Activated CD8-positive, alpha-beta memory T cell treated with anti-CD3 and anti-CD28 coated beads, Interleukin-2, amount 50 U/mL, for 48 hours (primary cell): ENCODE results near the gene SFXN2.
"Not testable (repeated sequence)": the region's sequence is repeated elsewhere in the genome, so short reads cannot be mapped to it uniquely, and the experiment has no call there.

Source experiments
- DNase-seq: peaks from one replicate; pipeline ENCODE4 v3.0.0-alpha.2; 2020

Gene SFXN2

DNA sequence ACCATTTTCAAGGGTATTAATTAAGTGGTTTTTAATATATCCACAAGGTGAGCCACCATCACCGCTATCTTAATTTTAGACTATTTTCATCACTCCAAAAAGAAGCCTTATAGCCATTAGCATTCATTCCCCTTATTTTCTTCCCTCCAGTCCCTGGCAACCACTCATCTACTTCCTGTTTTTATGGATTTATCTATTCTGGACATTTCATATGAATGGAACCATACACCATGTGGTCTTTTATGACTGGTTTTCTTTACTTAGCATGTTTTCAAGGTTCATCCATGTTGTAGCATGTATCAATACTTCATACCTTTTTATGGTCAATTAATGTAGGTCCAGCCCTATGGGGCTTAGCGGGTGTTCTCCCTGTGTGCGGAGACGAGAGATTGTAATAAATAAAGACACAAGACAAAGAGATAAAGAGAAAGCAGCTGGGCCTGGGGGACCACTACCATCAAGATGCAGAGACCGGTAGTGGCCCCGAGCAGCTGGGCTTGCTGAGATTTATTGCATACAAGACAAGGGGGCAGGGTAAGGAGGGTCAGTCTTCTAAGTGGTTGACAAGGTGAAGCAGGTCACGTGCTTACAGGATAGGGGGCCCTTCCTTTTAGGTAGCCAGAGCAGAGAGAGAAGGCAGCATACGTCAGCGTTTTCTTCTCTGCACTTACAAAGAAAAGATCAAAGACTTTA is 44.0 kb downstream of the SFXN2 start:
- DNase-seq, result no peak

DNA sequence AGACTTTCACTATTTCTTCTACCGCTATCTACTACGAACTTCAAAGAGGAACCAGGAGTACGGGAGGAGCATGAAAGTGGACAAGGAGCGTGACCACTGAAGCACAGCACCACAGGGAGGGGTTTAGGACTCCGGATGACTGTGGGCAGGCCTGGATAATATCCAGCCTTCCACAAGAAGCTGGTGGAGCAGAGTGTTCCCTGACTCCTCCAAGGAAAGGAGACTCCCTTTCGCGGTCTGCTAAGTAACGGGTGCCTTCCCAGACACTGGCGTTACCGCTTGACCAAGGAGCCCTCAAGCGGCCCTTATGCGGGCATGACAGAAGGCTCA is 44.5 kb downstream of the SFXN2 start:
- DNase-seq, result not testable (repeated sequence)

DNA sequence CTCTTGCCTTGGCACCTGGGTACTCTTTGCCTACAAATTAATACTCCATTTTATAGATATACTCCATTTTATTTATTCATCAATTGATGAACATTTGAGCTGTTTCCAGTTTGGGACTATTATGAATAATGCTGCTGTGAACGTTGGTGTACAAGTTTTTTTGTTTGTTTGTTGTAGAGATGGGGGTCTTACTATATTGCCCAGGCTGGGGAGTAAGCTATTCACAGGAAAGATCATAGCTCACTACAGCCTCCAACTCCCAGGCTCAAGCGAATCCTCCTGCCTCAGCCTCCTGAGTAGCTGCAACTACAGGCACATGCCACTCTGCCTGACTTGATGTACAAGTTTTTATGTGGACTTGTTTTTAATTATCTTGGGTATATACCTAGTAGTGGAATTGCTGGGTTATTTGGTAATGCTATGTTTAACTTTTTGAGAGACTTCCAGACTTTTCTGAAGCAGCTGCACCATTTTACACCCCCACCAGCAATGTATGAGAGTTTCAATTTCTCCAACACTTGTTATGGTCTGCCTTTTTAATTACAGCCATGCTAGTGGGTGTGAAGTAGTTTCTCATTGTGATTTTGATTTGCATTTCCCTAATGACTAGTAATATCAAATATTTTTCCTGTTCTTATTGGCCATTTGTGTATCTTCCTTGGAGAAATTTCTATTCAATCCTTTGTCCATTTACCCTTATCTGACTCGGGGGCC is 45.2 kb downstream of the SFXN2 start:
- no peak for DNase-seq

DNA sequence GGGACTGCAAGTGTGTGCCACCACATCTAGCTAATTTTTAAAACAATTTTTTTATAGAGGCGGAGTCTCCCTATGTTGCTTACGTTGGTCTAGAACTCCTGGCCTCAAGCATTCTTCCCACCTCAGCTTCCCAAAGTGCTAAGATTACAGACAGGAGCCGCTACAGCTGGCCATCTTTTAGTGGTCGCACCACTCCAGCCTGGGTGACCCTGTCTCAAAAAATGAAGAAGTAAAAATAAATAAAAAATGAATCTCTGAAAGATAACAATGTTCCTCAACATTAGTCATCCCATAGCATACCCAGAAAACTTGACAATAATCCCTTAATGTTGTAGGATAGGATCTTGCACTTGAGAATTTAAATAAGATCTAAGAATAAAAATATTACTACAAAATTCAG is 47.5 kb downstream of the SFXN2 start:
- DNase-seq, result no peak

DNA sequence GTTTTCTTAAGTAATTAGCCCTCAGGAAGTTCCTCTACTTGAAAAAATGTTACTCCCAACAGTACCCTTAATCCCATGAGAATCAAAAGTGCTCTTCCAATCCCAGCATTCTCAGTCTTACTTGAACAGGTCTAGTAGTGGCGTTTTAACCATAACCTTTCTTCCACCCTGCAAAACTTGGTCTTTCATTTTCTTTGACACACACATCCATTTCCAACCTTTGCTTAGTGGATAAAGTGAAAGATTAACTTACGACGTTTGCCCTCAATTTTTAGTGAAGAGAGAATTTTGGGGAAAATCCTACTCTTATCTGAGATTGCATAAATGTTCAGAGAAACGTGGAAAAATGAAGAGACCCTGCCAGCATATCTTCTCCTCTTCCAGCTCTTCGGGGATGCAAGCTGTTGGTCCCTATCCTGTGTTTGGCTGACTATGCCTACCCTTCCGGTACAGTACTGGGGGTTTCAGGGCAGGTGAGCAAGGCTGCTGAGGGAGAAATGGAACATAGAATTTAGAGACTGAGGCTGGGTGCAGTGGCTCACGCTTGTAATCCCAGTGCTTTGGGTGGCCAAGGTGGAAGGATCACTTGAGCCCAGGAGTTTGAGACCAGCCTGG is 48.1 kb downstream of the SFXN2 start:
- no peak for DNase-seq

DNA sequence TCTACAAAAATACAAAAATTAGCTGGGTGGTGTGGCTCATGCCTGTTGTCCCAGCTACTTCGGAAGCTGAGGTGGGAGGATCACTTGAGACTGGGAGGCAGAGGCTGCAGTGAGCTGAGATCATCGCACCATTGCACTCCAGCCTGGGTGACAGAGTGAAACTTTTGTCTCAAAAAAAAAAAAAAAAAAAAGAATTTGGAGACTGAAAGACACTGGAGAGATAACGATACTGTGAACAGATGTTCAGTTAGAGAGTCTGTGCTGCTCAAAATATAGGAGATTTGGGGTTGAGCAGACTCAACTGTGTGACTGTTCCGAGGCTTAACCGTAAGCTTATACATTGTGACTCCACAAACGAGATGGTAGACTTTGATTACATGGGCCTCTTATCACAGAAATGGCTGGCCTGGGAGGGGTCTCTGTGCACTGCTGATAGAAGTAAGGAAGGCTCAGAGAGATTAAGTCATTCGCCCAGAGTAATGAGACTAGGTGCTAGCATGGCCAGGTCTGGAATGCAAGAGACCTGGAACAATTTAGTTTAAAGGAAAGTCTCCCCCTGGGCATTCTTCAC is 48.7 kb downstream of the SFXN2 start:
- no peak for DNase-seq

DNA sequence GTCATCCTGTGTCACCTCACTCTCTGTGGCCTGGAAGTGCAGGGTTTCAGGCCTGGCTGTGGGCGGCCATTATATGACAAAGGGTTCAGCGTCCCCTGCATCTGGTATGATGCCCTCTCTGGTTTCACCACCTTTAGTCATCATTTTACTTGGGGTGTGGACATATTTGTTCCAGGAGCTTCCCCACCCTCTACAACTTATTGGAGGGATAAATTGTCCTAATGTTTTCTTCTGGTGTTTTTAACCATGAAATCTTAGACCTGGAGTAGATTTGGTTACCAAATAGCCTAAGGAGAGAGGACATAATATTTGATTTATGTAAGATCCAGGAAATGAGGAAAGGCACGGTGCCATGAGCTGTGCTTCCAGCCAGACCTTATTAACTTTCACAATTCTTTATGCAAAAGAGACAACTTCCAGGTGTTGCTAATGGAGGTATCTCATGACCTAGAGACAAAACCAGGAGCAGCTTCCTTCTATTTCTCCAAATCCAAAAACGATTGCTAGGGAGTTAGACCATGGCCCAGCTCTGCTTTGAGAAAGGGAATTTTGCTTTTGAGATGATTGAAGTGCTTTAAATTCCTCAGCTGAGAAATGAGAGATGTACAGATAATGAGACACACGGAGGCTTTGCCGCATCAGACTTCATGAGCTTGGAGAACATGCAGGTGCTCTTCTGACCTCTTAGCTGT is 50.2 kb downstream of the SFXN2 start:
- no peak for DNase-seq

DNA sequence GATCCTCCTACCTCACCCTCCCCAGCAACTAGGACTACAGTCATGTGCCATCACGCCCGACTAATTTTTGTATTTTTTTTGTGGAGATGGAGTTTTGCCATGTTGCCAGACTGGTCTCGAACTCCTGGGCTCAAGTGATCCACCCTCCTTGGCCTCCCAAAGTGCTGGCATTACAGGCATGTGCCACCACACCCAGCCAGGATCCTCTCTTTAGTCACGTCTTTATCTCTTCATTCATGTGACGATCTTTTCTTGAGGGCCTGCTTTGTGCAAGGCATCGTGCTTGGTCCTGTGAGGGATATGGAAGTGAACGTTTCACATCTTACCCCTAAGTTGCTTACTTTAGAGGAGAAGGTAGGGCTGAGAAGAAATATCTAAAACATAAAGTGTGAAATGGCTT is 50.9 kb downstream of the SFXN2 start:
- no peak for DNase-seq

DNA sequence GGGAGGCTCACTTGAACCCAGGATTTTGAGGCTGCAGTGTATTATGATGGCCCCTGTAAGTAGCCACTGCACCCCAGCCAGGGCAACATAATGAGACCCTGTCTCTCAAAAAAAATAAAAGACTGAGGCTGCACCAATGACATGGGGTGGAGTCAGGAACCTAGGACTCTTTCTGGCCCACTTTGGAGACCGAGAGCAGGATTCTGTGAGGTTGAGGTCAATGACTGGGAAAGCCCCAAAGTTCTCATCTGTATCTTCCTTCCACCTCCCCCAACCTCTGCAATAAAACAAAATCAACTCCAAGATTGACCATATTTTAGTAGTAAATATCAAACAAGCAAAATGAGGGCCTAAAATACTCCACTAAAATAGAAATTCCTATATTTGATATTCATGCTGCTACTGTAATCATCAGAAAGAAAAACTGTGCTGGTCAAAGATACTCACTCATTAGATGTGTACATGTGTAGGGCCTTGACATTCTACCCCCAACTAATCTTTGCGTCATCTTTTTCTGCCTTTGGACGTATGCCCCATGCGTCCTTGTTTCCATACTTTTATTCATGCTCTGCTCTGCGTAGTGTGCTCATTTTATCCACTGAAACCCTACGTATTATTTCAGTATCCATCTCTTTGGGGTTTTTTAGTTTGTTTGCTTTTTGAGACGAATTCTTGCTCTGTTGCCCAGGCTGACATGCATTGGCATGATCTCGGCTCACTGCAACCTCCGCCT is 53.2 kb downstream of the SFXN2 start:
- DNase-seq, result no peak

DNA sequence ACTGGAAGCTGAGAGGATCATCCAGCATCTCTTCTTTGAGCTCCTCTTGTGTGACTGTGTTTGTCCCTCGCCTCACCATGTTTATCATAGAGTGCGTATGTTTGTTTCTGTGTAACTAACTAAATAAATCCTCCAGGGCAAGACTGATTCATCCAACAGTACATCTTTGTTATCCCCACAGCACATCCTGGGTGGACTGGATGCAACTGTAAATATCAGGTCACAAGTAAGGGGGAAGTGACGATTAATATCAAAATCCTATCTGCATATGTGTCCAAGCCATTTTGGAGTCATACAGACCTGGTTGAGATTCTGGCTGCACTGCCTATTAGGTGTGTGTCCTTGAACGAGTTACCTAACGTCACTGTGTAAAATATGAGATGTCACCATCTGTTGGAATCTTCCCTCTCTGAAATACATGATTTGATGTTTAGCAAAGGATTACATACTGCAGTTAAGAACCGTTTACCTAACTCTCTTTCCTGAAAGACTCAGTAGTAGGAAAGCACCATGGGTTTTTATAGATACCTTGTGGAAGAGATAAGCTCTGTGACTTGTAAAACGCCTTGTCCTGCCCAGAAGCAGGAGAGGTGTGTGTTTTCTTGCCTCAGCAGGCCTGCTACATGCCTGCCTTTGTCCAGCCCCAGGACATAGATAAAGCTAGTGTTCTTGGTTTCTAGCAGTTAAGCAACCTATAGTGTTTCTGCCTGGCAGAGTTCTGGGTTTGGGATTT is 55.1 kb downstream of the SFXN2 start:
- no peak for DNase-seq

DNA sequence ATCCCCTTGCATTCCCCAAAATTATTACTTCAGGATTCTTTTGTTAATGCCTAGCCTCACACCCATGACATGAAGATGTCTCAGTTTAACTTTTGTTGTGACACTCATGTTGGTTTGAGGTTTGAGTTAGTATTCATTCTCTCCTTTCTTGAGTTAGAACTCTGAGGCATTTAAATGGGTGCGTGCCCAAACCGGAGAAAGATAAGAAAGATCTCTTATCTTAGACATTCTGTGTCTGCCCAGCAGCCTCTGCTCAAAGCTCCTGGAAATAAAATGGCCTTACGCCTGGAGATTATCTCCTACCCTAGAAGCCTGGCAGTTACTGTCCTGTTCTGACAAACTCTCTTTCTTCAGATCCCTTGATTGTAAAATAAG is 55.7 kb downstream of the SFXN2 start:
- DNase-seq, result no peak

DNA sequence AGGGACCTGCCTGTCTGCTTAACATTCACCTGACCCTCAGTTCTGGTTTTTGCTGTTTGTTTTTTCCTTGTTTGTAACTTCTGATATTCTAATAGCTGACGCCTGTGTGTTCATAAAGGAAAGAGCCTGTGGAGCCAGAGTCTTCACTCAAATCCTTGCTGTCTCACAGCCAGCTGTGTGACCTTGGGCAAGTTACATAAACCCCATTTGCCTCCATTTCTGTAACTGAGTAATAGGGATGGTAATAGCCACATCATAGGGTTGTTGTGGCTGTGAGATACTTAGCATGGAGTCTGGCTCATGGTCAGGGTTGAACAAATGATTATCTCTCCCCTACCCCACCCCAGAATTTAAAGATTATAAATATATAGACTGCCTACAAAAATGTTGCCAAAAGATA is 56.4 kb downstream of the SFXN2 start:
- no peak for DNase-seq

DNA sequence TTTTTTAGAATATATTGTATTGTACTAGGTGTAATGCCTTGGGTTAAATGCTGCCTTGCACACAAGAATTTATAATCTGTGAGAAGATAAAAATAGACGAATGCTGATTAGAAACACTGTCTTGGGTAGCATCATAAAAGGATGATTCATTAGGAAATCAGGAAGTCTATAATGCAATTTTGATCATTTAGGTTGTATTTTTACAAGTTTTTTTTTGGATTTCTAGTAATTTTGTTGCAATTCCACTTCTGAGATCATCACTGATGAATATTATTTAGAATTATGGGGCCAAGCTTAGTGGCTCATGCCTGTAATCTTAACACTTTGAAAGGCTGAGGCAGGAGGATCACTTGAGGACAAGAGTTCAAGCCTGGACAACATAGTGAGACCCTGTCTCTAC is 58.9 kb downstream of the SFXN2 start:
- DNase-seq, result no peak

DNA sequence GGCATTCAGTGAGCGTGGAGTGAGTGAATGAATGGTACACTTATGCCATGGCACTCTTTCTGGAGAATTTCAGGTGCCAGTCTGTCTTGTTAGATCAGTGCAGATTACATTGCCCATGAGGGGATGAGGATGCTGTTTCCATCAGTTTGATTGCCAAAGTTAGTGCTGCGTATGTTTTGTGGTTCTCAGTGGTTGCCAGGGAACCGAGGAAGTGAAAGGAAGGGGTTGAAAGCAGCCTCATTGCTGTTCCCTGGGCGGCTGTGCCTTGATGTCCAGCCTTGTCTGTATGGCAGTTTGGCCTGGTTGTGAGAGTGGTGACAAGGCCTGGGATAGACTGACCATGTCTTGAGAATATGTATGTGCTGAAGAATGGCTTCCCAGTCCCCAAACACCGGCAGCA is 59.5 kb downstream of the SFXN2 start:
- DNase-seq, result no peak

DNA sequence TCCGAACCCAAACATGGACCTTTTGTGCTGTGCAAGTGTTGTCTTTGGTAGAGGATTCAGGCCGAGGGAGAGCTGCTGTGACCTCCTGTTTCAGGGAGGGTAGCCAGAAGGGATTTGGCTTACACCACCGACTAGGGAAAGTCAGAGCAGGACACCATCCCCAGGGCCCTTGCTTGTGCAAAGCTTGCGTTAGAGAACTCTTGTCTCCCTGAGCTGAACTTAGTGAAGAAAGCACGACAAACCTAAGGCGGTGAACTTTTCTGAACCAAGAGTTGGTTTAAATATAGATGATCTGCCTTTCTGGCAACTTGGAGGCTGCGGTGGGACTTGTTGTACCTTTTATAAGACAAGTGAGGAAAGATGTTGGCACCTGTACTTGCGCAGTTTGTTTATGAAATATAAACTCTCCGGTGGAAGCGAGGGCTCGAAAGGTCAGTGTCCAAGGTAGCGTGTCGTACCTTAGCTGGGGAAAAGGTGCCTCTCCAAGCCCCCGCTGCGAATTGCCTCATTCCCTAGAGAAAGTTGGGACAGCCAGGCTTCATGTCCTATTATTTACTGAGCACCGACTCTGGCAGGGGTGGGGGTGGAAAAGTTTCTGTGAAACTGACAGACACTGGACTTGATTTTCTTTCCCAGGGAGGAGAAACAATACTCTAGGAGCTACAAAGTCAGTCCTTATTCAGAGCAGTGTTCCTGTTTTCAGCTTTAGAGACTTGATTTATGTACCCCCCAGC is 60.9 kb downstream of the SFXN2 start:
- no peak for DNase-seq

DNA sequence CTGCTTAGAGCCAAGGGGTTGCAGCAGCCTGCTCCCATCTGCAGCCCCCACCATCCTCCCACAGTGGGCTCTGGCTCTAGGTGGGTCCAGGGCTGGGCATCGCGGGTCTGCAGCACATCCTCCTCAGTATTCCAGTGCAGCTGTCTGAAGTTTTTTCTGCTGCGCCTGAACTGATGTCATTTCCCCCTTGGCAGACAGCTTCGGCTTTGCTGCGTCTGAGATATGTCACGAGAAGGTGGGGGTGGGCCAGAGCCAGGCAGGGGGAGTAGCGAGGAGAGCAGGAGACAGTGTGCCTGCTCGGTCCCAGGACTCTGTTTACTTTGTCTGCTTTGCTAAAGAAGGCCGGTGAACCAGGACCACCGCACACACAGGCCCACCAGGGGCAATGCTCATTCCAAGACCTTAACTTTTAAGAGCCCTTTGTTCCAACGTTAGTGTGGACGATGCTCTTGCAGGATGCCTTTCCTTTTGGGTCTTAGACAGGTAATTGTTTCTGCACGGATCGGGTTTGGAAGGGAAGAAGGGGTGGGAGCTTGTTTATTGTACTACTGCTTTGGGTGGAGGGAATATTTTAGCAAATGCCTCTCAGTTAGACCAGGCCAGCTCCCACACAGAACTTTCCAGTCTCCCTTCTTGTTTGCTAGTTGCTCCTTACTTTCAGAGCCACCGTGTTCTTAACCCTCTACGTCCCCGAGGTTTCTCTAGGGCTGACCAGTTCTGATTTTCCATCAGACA is 61.7 kb downstream of the SFXN2 start:
- DNase-seq, result no peak

DNA sequence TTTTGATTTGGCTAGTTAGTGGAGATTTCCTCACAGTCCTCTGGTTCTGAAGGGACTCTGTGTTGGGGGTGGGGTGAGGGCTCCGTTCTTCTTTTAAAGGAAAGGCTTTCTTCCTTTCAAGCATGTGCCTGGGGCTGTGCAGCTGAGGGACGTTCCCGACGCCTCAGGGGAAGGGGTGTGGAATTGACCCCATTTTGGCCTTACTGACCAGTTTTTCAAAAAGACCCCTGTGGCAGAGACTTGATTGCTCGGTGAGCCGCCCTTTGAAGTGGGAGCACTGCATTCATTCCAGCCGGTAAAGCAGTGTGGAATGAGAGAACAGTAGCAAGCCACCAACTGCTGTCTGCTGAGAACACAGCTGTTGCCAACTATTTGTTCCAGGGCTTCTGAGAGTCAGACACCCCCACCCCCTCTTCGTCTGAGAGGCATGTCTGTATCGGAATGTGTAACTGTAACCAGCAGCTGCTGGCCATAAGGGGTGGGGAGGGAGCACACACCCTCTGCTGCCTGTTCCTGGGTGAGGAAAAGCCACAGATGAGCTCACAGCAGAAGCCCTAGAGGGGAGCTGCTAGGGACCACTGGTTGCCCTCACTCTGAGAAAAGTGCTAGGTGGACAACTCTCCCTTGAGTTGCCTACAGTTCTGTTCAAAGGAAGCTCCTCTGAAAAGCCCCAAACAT is 62.5 kb downstream of the SFXN2 start:
- DNase-seq, result no peak

DNA sequence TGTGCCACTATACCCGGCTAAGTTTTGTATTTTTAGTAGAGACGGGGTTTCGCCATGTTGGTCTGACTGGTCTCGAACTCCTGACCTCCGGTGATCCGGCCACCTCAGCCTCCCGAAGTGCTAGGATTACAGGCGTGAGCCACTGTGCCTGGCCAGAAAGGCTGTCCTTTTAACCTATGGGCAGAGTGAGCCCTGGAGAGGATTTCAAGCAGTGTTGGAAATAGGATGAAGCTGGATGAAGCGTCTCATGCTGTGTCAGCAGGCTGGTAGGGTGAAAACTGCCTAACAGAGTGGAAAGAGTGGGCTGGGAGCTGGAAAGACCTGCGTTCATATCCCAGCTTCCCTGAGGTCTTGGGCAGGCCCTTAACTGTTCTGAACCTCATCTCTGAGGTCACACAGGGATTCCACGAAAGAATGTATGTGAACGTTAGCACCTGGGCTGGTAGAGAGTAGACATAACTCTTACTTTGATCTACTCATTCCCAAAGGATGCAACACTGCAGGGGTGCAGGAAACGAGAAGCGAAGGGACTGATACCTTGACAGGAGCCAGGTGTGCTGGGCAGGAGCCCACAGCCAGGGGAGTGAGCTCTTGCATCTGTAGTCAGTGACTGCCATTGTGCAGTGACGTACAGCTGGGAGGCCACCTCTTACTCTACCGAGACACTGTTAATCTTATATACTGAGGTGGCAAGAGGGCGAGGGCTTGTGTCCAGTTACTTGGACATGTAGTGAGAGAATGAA is 63.4 kb downstream of the SFXN2 start:
- no peak for DNase-seq

DNA sequence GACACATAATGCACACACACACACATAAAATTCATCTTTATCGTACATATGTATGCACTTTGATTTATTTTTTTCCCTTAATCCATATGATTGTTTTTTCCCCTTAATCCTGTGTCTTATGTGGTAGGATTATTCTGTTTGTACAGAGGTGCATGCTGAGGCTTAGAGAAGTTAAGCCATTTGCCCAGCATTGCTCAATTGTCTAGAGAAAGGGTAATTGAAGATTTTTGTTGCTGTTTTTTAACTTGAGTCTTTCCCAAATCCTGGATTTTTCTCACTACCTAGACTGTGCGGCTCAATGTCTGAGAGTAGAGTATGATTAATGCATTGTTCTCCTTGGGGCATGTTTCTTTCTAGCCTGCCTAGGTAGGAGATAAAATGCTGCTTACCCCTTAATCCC is 64.3 kb downstream of the SFXN2 start:
- no peak for DNase-seq
